Fibroblast of lung (primary cell): ENCODE results near the gene RGS5.

Source experiments
- EZH2 ChIP-seq: IDR thresholded peaks from 2 replicates; pipeline ENCODE4 v1.5.1; 2012; ENCODE audit warnings: low read length, control low read depth, mild to moderate bottlenecking; ENCODE audit errors: missing control alignments
- TF ChIP-seq, protein P1 (sequence below), 2 donors: IDR thresholded peaks in 1 of 2; conservative IDR thresholded peaks in 1 of 2; 1 replicate in 1 of 2; 2 replicates in 1 of 2; pipeline ENCODE4 v1.5.1; 2011 to 2012; ENCODE audit warnings: low read length in 2 of 2, control low read depth in 1 of 2, inconsistent platforms in 1 of 2, low read depth in 1 of 2, mild to moderate bottlenecking in 1 of 2

DNA sequence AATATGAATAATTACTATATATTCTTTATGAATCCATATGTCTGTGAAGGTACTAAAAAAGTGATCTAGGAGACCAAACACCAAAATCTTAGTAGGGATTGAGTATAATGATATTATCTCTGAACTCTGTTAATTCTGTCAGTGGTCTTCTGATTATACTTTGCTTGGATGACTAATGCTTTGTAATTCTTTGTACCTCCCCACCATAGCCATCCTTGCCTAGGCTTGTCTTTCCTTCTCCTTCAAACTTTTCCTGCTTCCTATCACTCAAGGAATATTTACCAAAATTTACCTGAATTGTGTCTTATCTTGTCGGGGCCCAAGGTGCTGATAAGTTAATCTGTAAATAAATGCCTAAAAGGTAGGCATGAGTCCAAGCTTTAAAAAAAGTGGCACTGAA lies 845 bp upstream of the RGS5 start:
- TF ChIP-seq, protein P1, sequence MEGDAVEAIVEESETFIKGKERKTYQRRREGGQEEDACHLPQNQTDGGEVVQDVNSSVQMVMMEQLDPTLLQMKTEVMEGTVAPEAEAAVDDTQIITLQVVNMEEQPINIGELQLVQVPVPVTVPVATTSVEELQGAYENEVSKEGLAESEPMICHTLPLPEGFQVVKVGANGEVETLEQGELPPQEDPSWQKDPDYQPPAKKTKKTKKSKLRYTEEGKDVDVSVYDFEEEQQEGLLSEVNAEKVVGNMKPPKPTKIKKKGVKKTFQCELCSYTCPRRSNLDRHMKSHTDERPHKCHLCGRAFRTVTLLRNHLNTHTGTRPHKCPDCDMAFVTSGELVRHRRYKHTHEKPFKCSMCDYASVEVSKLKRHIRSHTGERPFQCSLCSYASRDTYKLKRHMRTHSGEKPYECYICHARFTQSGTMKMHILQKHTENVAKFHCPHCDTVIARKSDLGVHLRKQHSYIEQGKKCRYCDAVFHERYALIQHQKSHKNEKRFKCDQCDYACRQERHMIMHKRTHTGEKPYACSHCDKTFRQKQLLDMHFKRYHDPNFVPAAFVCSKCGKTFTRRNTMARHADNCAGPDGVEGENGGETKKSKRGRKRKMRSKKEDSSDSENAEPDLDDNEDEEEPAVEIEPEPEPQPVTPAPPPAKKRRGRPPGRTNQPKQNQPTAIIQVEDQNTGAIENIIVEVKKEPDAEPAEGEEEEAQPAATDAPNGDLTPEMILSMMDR (conservative IDR thresholded peaks at IDR 0.05 in 1 of 2, IDR thresholded peaks at IDR 0.05 in 1 of 2; ENCODE audit: low read depth in 1 of 2, low read length in 2 of 2), result no peak
- TF ChIP-seq EZH2, result no peak
